GM12873 (cell line): Measurements from ENCODE around the gene PHC2.

Experiments used
- CTCF ChIP-seq: IDR thresholded peaks from 2 replicates; pipeline ENCODE4 v1.5.1; 2012; ENCODE audit warnings: low read depth, mild to moderate bottlenecking, moderate library complexity, low read length, control low read depth; ENCODE audit not compliant: insufficient read depth; ENCODE audit errors: missing control alignments

Gene PHC2

DNA sequence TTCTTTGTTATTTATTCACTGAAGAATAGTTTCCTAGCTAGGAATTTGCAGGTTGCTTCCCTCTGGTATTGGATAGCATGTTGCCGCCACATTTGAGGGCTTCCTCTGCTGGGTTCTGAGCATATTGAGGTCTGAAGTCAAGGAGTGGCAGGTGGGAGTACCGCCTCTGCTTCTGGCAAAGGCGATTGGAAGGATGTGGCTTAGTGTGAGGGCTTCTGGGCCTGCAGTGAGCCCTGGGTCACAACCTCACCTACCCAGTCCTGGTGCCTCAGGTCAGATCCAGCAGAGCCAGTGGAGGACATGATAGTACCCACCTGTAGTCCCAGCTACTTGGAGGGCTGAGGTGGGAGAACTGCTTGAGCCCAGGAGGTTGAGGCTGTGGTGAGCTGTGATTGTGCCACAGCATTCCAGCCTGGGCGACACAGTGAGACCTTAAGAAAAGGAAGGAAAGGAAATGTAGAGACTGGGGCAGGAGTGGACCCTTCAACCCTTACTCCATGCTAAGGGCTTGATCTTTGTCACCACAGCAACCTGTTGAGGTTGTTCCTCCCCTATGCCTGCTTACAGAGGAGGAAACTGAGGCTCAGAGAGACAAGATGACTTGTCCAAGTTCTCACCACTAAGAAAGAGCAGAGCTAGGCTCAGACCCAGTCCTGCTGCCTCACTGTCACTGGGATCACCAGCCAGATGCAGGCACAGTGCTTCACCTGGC lies 132.8 kb downstream of the PHC2 start:
- TF ChIP-seq CTCF = no peak

DNA sequence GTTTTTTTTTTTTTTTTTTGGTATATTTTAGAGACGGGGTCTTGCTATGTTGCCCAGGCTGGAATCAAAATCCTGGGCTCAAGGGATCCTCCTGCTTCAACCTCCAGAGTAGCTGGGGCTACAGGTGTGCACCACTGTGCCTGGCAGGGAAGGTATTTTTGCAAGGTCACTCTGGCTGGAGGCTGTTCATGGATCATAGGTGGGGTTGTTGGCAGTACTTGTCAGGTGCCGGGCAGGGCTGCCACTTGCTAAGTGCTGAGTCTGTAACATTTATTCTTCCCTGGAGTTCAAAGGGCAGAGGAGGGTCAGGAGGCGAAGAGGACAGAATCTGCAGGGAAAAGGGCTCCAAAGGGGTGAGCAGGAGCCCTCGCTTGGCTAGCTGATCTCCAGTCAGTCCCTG lies 134.1 kb downstream of the PHC2 start:
- no peak for TF ChIP-seq CTCF

GRCh38 chr1:33296082-33296458 lies 134.8 kb downstream of the PHC2 start:
- TF ChIP-seq CTCF = no peak

- peak; percentile 98 for TF ChIP-seq CTCF
These were observed 135.3 kb downstream of the PHC2 start for GRCh38 chr1:33295450-33296081.

DNA sequence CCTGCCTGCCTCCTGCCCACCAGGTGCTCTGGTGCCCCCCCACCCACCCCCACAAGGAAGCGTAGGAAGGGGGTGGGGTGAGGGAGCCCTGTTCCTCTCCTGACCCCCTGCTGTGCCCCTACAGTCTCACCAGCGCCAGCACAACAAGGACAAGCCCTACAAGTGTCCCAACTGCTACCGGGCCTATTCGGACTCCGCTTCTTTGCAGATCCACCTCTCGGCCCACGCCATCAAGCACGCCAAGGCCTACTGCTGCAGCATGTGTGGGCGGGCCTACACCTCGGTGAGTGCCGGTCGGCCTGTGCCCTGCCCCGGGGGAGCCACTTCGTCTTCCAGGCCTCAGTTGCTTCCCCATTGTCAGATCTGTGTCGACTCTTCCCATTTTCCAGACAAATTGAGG lies 135.9 kb downstream of the PHC2 start:
- no peak for TF ChIP-seq CTCF

DNA sequence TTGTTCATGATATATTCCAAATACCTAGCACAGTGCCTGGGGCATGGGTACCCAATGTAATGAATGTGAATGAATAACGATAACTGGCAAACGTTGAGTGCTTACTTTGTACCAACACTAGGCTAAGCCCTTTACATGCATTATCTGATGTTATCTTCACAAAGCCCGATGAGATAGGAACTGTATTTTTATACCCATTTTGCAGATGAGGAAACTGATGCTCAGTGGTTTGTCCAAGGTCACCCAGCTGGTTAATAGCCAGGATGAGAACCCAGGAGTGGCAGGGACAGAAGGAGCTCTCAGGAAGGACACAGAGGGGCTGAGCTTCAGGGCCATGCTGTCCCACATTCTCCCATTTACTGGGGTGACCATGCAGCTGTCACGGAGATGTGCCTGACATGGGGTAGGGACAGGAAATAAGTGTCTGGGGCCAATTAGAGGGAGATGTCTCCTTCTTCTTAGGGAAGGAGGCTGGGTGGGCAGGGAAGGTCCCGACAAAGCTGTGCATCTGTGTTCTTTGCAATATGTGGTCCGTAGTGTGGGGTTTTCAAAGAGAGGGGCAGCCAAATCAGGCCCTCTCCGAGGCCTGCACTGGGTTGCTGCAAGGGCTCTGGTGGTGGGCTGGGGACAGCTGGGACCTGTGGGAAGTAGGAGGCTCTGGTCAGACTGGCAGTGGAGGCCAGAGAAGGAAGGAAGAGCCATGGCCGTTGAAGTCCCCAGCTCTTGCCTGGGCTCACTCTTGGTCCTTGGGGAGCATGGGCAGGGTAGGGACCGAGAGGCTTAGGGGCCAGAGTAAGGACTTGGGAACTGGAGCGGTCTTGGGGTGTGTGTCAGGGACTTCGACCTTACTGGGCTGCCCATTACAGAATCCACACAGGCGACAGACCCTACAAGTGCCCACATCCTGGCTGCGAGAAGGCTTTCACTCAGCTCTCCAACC lies 136.6 kb downstream of the PHC2 start:
- TF ChIP-seq CTCF = no peak
